HG02623 (cell line): Measurements from ENCODE around the gene GRIN3B.
"Not testable (repeated sequence)": the region's sequence is repeated elsewhere in the genome, so short reads cannot be mapped to it uniquely, and the experiment has no call there.

Source experiments
- ATAC-seq: cut with Tn5 transposase; IDR thresholded peaks from one replicate; pipeline ENCODE4 v1.9.1; 2021; ENCODE audit warnings: moderate library complexity; ENCODE audit not compliant: unreplicated experiment

GRIN3B gene

GRCh38 chr19:1000095-1000494, at the start of gene GRIN3B:
Gene GRIN3B, plus strand, starts transcription at chr19:1000419. Its CDS starts 19 bp downstream, at chr19:1000438.
- ATAC-seq = no peak

GRCh38 chr19:952049-952679, 48.1 kb upstream of the GRIN3B start:
- ATAC-seq = no peak

- ATAC-seq = no peak
Measured at GRCh38 chr19:952680-953444, 47.4 kb upstream of the GRIN3B start.

GRCh38 chr19:953445-954271, 46.6 kb upstream of the GRIN3B start:
- no peak for ATAC-seq

GRCh38 chr19:954272-954671, 45.9 kb upstream of the GRIN3B start:
- ATAC-seq = no peak

- no peak for ATAC-seq
Measured at GRCh38 chr19:954672-955494, 45.3 kb upstream of the GRIN3B start.

- ATAC-seq = no peak
Measured at GRCh38 chr19:955803-956765, 44.1 kb upstream of the GRIN3B start.

- no peak for ATAC-seq
Measured at GRCh38 chr19:956766-957440, 43.3 kb upstream of the GRIN3B start.

GRCh38 chr19:957578-957977, 42.6 kb upstream of the GRIN3B start:
- not testable (repeated sequence) for ATAC-seq

GRCh38 chr19:958967-959855, 41.0 kb upstream of the GRIN3B start:
- no peak for ATAC-seq

- ATAC-seq = no peak
Measured at GRCh38 chr19:960020-960419, 40.2 kb upstream of the GRIN3B start.

GRCh38 chr19:960601-960938, 39.6 kb upstream of the GRIN3B start:
- ATAC-seq = no peak

GRCh38 chr19:961866-962620, 38.2 kb upstream of the GRIN3B start:
- no peak for ATAC-seq

- ATAC-seq = no peak
Measured at GRCh38 chr19:962683-963400, 37.4 kb upstream of the GRIN3B start.

- no peak for ATAC-seq
Measured at GRCh38 chr19:963486-963951, 36.7 kb upstream of the GRIN3B start.

GRCh38 chr19:964116-964520, 36.1 kb upstream of the GRIN3B start:
- no peak for ATAC-seq
